AG09309 (cell line): ENCODE measurements around the gene CCDC47.
"Not testable (repeated sequence)": the region's sequence is repeated elsewhere in the genome, so short reads cannot be mapped to it uniquely, and the experiment has no call there.

Experiments
- DNase-seq: peaks from one replicate; pipeline ENCODE4 v3.0.0-alpha.2; 2010; ENCODE audit warnings: low read depth
- H3K4me3 ChIP-seq: 2 replicates; pipeline ENCODE4 v1.5.1; 2011; ENCODE audit warnings: mild to moderate bottlenecking, low read depth, low read length, moderate library complexity; ENCODE audit not compliant: control insufficient read depth
- CTCF ChIP-seq: IDR thresholded peaks from 2 replicates; pipeline ENCODE4 v1.5.1; 2011; ENCODE audit warnings: mild to moderate bottlenecking, low read depth, low read length, inconsistent platforms; ENCODE audit not compliant: insufficient read depth, control insufficient read depth; ENCODE audit errors: missing control alignments

CCDC47 gene

GRCh38 chr17:63800783-63801182 is 27.4 kb upstream of the CCDC47 start:
- TF ChIP-seq CTCF = no peak
- no peak overlapping the region for H3K4me3 ChIP-seq

GRCh38 chr17:63798572-63799106 is 25.2 kb upstream of the CCDC47 start:
- H3K4me3 ChIP-seq = no peak overlapping the region
- TF ChIP-seq CTCF = no peak
- no peak for DNase-seq

More at GRCh38 chr17:63800783-63801182, 27.4 kb upstream of the CCDC47 start:
- DNase-seq = no peak

- H3K4me3 ChIP-seq, DNase-seq: not testable (repeated sequence)
These were observed 23.0 kb upstream of the CCDC47 start for GRCh38 chr17:63796375-63796774.

GRCh38 chr17:63792055-63792729 is 18.8 kb upstream of the CCDC47 start:
- no peak overlapping the region for H3K4me3 ChIP-seq
- DNase-seq = no peak
- no peak for TF ChIP-seq CTCF

- TF ChIP-seq CTCF = no peak
- no peak for DNase-seq
- H3K4me3 ChIP-seq = no peak overlapping the region
These were observed 16.7 kb upstream of the CCDC47 start for GRCh38 chr17:63790057-63790456.

- H3K4me3 ChIP-seq = no peak overlapping the region
- no peak for TF ChIP-seq CTCF
- DNase-seq = no peak
These were observed 13.7 kb upstream of the CCDC47 start for GRCh38 chr17:63786971-63787711.

- no peak for DNase-seq
- no peak for TF ChIP-seq CTCF
- no peak overlapping the region for H3K4me3 ChIP-seq
These were observed 12.7 kb upstream of the CCDC47 start for GRCh38 chr17:63786117-63786516.
